Gastrocnemius medialis (tissue), 4 donors: ENCODE measurements around the gene CERS6. TPM values are rescaled to one million over a fixed set of nuclear protein-coding genes. Genes with fewer than 3 reads are reported as not detected.

ENCODE experiments used
- ATAC-seq, 2 donors: fragments of 150-250 bp; one replicate each; pipeline ENCODE4 v1.9.1; 2016
- DNase-seq, 2 donors: peaks; one replicate each; pipeline ENCODE4 v3.0.0-alpha.2; 2019
- H3K27ac ChIP-seq, 4 donors: fragments of 200-600 bp; sonication (generic); 1 replicate in 1 of 4; 2 replicates in 3 of 4; pipeline ENCODE4 v1.5.1; 2016 to 2018; ENCODE audit warnings: mild to moderate bottlenecking in 2 of 4, moderate library complexity in 1 of 4
- H3K27me3 ChIP-seq, 3 donors: fragments of 200-600 bp; sonication (generic) in 2 of 3; 1 replicate in 1 of 3; 2 replicates in 2 of 3; pipeline versions ENCODE4 v1.5.1 to v1.6.0; 2016 to 2019; ENCODE audit warnings: mild to moderate bottlenecking in 1 of 3, moderate library complexity in 1 of 3
- H3K36me3 ChIP-seq, 2 donors: fragments of 200-600 bp; sonication (generic) in 1 of 2; one replicate each; pipeline ENCODE4 v1.5.1; 2017 to 2018
- H3K4me1 ChIP-seq, 2 donors: fragments of 200-600 bp; sonication (generic) in 1 of 2; one replicate each; pipeline ENCODE4 v1.5.1; 2016 to 2017; ENCODE audit warnings: mild to moderate bottlenecking in 2 of 2
- H3K4me3 ChIP-seq, 4 donors: fragments of 200-600 bp; sonication (generic) in 3 of 4; 1 replicate in 1 of 4; 2 replicates in 3 of 4; pipeline ENCODE4 v1.5.1; 2016 to 2019; ENCODE audit warnings: mild to moderate bottlenecking in 2 of 4
- H3K9me3 ChIP-seq, 3 donors: fragments of 200-600 bp; sonication (generic) in 2 of 3; 1 replicate in 1 of 3; 2 replicates in 2 of 3; pipeline ENCODE4 v1.5.1; 2016 to 2019
- POLR2A ChIP-seq, 2 donors: fragments of 450-650 bp; IDR thresholded peaks; one replicate each; pipeline ENCODE4 v1.6.1; 2017; ENCODE audit warnings: antibody characterized with exemption in 2 of 2, mild to moderate bottlenecking in 2 of 2, moderate library complexity in 2 of 2
- in situ Hi-C, 4 donors: fragments of 200-750 bp; cut with MboI; loops; one replicate each; pipeline versions ENCODE4 v1.15.0 to v1.8.0; 2017; ENCODE audit warnings: low sequenced_read_pairs in 4 of 4
- intact Hi-C: fragments of 100-400 bp; cut with DNase I; formaldehyde crosslinking; loops from one replicate; pipeline ENCODE4 v1.15.1; 2023; ENCODE audit warnings: low total_unique reads
- total RNA-seq, 4 donors: library from RNA; depleted of rRNA; stranded (reverse); fragments of >200 nt; gene quantifications; one replicate each; pipeline versions ENCODE4 v1.1.0 to v1.2.3, GENCODE V29; 2016
- TF ChIP-seq, protein P1 (sequence below), 5 experiments: fragments of 450-650 bp in 3 of 5; fragments of 200-600 bp in 2 of 5; sonication (generic) in 2 of 5; IDR thresholded peaks in 4 of 5; conservative IDR thresholded peaks in 1 of 5; 1 replicate in 4 of 5; 2 replicates in 1 of 5; pipeline ENCODE4 v1.5.1; 2016 to 2019; ENCODE audit warnings: antibody characterized with exemption in 5 of 5, mild to moderate bottlenecking in 3 of 5, moderate library complexity in 3 of 5

CERS6 gene
- total RNA-seq, 4 donors from 2014 or later: 11.9 to 18.0 (median 14.7) TPM

DNA sequence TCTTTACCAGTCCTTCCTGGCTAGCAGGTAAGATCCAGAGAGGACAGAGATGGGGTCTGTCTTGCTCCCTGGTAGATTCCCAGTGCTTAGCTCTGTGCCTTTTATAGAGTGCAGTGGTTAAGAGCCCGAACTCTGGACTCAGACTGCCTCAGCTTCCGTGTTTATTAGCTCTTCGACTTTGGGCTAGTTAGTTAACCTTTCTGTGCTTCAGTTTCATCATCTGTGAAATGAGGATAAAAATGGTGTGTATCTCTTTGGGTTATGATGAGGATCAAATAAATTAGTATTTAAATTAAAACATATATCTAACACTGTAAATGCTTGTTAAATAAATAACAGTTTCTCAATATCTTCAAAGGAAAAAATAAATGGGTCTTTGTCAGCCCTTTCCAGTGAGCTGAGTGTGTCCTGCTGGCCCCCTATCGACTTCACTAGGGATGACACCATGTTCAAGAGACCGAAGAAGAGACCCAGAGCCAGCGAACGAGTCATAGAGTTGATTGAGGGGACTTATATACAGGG is 38.2 kb downstream of the CERS6 start:
- H3K27me3 ChIP-seq: no peaks in the 10 kb centered on the region
- DNase-seq (no peak), ATAC-seq (no peak)
- intact Hi-C loops (no loop called here), in situ Hi-C loops (no loop called here)
- no peak for TF ChIP-seq POLR2A (IDR thresholded peaks at IDR 0.05)
- TF ChIP-seq, protein P1, sequence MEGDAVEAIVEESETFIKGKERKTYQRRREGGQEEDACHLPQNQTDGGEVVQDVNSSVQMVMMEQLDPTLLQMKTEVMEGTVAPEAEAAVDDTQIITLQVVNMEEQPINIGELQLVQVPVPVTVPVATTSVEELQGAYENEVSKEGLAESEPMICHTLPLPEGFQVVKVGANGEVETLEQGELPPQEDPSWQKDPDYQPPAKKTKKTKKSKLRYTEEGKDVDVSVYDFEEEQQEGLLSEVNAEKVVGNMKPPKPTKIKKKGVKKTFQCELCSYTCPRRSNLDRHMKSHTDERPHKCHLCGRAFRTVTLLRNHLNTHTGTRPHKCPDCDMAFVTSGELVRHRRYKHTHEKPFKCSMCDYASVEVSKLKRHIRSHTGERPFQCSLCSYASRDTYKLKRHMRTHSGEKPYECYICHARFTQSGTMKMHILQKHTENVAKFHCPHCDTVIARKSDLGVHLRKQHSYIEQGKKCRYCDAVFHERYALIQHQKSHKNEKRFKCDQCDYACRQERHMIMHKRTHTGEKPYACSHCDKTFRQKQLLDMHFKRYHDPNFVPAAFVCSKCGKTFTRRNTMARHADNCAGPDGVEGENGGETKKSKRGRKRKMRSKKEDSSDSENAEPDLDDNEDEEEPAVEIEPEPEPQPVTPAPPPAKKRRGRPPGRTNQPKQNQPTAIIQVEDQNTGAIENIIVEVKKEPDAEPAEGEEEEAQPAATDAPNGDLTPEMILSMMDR (IDR thresholded peaks at IDR 0.05 in 4 of 5, conservative IDR thresholded peaks at IDR 0.05 in 1 of 5): no peak
- no peak overlapping the region for H3K4me3 ChIP-seq
- no peak overlapping the region for H3K27ac ChIP-seq
- no peaks in the 10 kb centered on the region for H3K36me3 ChIP-seq
- H3K9me3 ChIP-seq: no peaks in the 10 kb centered on the region
- H3K4me1 ChIP-seq: peaks cover 13 to 22% of the 10 kb centered on the region in 2 donors

DNA sequence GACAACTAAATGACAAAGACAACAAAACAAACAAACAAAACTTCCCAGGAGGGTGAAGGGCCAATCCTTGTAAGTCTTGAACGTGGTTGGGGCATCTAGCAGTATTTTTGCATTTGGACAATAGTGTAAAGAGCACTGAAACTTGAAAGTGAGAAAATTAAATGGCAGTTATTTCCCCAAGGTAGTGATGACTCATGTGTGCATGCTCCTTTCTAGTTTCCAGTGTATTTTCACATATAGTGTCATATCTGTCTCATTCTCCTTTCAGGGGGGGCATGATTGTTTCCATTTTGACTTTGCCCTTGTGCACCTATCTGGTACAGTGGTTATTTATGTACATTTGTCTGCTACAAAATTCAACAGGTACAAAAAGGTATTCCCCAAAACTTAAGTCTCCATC is 39.5 kb downstream of the CERS6 start:
- no peak for ATAC-seq
- DNase-seq: no peak
- TF ChIP-seq, protein P1 (IDR thresholded peaks at IDR 0.05 in 4 of 5, conservative IDR thresholded peaks at IDR 0.05 in 1 of 5): no peak
- TF ChIP-seq POLR2A (IDR thresholded peaks at IDR 0.05): no peak
- no peak overlapping the region for H3K27ac ChIP-seq
- H3K4me3 ChIP-seq: no peak overlapping the region
- H3K27me3 ChIP-seq: no peaks in the 10 kb centered on the region
- no peaks in the 10 kb centered on the region for H3K36me3 ChIP-seq
- in situ Hi-C loops (no loop called here), intact Hi-C loops (no loop called here)
- peaks cover 4 to 13% of the 10 kb centered on the region in 2 donors for H3K4me1 ChIP-seq
- no peaks in the 10 kb centered on the region for H3K9me3 ChIP-seq

DNA sequence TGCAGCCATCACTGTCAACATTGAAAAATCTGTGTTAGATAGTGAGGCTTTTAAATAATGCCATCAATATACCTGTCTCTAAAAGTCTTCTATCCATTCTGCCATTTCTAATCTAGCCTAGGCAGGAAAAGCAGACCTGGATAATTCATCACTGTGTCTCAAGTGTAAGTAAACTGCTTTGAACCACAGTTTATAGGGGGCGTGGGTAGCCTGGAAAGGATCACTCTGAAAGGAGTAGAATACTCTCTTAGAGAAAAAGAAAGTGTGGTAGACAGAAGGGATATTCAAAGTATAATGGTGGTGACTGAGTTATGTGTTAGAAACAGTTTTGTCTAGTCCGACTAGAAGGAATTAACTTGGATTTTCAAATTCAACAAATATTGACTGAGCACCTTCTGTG is 40.8 kb downstream of the CERS6 start:
- Histone ChIP-seq H3K4me3 (no peak overlapping the region), H3K27me3 (no peaks in the 10 kb centered on the region), H3K9me3 (no peaks in the 10 kb centered on the region), H3K36me3 (no peaks in the 10 kb centered on the region), H3K27ac (no peak overlapping the region), H3K4me1 (peaks cover 0 to 10% of the 10 kb centered on the region in 2 donors)
- no peak for TF ChIP-seq POLR2A (IDR thresholded peaks at IDR 0.05)
- TF ChIP-seq, protein P1 (IDR thresholded peaks at IDR 0.05 in 4 of 5, conservative IDR thresholded peaks at IDR 0.05 in 1 of 5): no peak
- intact Hi-C loops: no loop called here
- ATAC-seq (no peak), DNase-seq (no peak)
- in situ Hi-C loops: no loop called here

DNA sequence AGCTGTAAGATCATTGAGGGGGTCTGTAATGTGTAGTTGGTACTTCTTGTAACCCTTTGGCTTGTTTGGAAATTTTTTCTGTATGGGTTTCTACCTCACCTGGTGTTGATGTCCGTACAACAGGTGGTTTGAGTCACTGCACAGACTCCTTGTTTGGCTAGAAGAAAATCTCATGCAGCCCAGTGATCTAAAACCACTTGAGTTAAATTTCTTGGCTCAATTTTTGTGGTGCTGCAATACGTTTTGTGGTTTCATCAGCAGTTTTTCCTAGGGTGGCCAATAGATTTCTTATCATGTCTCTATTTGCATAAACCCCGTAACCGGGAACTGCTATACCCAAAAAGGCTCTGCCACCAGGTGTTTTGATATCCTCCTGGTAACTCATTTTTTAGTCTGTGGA is 43.4 kb downstream of the CERS6 start:
- no peak for ATAC-seq
- intact Hi-C loops (no loop called here), in situ Hi-C loops (no loop called here)
- H3K27ac ChIP-seq: no peak overlapping the region
- no peaks in the 10 kb centered on the region for H3K9me3 ChIP-seq
- H3K36me3 ChIP-seq: no peaks in the 10 kb centered on the region
- no peaks in the 10 kb centered on the region for H3K27me3 ChIP-seq
- H3K4me3 ChIP-seq: no peak overlapping the region
- DNase-seq: no peak
- no peak for TF ChIP-seq POLR2A (IDR thresholded peaks at IDR 0.05)
- TF ChIP-seq, protein P1 (IDR thresholded peaks at IDR 0.05 in 4 of 5, conservative IDR thresholded peaks at IDR 0.05 in 1 of 5): no peak
- peaks cover 0 to 13% of the 10 kb centered on the region in 2 donors for H3K4me1 ChIP-seq

DNA sequence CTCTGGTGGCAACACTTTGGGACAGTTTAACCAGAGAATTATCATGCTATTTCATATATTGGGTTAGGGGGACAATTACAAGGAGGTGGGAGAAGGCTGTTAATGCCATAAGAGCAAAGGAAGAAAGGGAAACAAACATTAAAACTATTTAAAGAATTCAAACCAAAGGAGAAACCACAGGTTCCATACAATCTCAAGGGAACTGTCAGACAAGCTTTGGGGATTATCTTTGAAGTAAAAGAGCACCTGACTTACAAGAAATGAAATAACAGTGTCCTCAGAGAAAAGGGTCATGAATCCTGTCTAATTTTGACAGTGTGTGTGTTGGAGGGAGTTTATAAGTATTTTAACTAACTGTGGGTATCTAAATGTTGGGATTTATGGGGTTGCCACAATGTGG is 44.4 kb downstream of the CERS6 start:
- no peak overlapping the region for H3K27ac ChIP-seq
- in situ Hi-C loops (no loop called here), intact Hi-C loops (no loop called here)
- H3K36me3 ChIP-seq: no peaks in the 10 kb centered on the region
- no peaks in the 10 kb centered on the region for H3K9me3 ChIP-seq
- no peaks in the 10 kb centered on the region for H3K27me3 ChIP-seq
- TF ChIP-seq, protein P1 (IDR thresholded peaks at IDR 0.05 in 4 of 5, conservative IDR thresholded peaks at IDR 0.05 in 1 of 5): no peak
- TF ChIP-seq POLR2A (IDR thresholded peaks at IDR 0.05): no peak
- H3K4me1 ChIP-seq: peaks cover 0 to 13% of the 10 kb centered on the region in 2 donors
- no peak overlapping the region for H3K4me3 ChIP-seq
- no peak for ATAC-seq
- DNase-seq: no peak
